RCC 7860 (cell line): ENCODE measurements around the gene PAOX.

Experiments
- DNase-seq: peaks from one replicate; pipeline ENCODE4 v3.0.0-alpha.2; 2015; ENCODE audit warnings: low spot score
- FAIRE-seq: peaks from 2 replicates; lab custom pipeline; 2012; peaks lifted over from hg19 to GRCh38; lab: Jason Lieb, UNC

PAOX gene

DNA sequence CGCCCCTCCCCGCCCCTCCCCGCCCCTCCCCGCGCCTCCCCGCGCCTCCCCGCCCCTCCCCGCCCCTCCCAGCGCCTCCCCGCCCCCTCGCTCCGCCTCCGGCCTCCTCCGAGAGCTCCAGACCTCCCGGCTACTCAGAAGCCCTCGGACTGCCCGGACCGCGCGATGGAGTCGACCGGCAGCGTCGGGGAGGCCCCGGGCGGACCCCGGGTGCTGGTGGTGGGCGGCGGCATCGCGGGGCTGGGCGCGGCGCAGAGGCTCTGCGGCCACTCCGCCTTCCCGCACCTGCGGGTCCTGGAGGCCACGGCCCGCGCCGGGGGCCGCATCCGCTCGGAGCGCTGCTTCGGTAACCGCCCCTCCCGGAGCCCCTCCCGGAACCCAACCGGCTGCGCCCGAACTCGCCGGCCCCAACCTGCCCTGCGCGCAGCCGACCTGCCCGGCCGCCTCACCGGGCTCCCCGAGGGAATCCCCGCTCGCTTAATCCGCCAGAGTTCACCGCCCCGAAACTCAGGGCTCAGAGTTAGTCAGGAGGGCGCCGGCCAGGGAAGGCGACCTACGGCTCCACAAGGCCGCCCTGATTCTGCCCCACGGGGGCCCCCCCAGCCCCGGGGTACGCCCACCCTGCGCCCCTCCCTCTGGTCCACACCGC lies at the start of gene PAOX:
Gene PAOX, plus strand, starts transcription at position 111 of the 649 bp plus-strand sequence. Its CDS starts 55 bp downstream, at position 166.
- DNase-seq = peak; percentile 42
- FAIRE-seq = no peak

DNA sequence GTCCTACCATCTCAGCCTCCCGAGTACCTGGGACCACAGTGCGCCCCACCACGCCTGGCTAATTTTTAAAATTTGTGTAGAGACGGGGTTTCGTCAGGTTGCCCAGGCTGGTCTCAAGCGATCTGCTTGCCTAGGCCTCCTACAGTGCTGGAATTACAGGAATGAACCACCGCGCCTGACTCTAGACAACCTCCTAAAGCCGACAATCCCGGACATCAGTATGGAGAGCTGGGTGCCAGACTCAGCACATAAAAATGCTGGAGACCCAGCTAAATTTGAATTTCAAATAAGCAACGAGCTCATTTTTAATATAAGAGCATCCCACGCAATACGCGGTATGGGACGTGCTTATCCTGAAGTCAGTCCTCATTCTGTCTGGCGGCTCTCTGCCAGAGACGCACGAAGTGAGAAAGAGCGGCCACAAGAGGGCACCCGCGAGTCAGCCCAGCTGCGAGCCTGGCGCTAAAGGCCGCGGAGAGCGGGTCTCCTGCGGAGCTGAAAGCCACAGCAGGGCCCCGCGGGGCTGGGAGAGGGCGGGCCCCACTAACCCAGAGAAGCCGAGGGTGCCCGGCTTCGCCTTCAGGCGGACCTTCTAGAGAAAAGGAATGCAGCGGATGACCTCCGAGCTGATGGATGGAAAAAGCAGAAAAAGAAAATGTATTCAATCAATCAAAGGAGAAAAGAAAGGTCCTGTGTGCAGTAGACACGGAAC lies 49.4 kb upstream of the PAOX start:
- FAIRE-seq (no peak), DNase-seq (peak; percentile 60)

DNA sequence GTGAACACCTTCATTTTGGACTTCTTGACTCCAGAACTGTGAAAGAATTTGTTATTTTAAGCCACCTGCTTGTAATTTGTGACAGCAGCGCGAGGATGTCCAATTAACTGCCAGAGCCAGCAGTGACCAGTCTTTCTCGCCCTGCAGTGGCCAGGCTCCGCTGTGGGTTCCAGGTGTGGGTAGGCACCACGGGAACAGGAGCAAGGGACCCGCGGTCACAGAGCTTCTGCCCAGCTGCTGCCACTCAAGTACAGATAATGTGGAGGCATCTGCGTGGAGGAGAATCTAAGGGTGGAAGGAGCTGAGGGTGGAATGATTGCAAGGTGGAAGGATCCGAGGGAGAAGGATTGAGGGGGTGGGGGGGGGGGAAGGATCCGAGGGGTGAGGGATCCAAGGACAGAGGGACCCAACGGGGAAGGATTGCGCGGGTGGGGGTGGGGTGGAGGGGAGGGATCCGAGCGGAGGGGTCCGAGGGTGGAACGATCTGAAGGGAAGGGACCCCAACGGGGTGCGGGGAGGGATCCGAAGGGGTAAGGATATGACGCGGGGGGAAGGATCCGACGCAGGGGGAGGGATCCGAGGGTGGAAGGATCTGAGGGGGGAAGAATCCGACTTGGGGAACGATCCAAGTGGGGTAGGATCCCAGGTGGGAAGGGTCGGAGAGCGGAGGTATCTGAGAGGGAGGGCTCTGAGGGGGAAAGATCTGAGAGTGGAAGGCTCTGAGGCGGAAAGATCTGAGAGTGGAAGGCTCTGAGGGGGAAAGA lies 45.9 kb upstream of the PAOX start:
- DNase-seq (no peak), FAIRE-seq (no peak)

GRCh38 chr10:133334503-133335245 lies 44.4 kb upstream of the PAOX start:
- DNase-seq (no peak), FAIRE-seq (no peak)

- DNase-seq = no peak
- FAIRE-seq = no peak
These were observed 43.6 kb upstream of the PAOX start for GRCh38 chr10:133335246-133336117.

DNA sequence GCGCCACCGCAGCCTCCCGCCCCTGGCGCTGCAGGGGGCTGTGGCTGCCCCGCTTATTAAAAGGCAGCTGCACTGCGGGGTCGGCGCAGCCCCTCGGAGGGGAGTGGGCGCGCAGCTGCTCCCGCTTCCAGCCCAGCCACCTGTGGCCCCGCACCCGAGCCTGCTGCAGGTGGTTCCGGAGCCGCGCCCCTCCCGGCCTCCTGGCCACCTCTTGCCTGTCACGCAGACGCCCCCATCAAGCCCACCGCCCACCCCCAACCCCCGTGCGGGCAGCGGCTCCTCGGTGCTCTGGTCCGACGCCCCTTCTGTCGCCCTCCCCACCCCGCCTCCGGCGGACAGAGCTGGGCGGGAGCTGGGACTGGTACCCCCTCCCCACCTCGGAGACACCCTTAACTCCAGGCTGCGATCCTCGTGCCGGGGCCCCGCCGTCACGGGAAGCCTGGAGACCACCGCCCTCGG lies 42.9 kb upstream of the PAOX start:
- FAIRE-seq = no peak
- no peak for DNase-seq

GRCh38 chr10:133336577-133337369 lies 42.3 kb upstream of the PAOX start, which contains the start of gene CALY:
Gene CALY, minus strand, starts transcription at chr10:133336896. Its CDS starts 7,907 bp downstream, at chr10:133328989.
- DNase-seq = no peak
- no peak for FAIRE-seq

DNA sequence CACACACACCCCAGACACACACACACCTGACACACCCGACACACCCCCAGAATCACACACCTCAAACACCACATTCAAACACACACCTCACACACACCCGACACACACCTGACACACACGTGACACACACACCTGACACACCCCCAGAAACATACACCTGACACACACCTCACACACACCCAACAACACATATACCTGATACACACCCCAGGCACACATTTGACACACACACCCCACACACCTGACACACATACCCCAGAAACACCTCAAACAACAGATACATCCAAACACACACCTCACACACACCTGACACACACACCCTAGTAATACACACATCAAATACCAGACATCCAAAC lies 41.7 kb upstream of the PAOX start:
- FAIRE-seq (no peak), DNase-seq (no peak)

GRCh38 chr10:133338080-133339071 lies 40.7 kb upstream of the PAOX start:
- no peak for FAIRE-seq

GRCh38 chr10:133339708-133340380 lies 39.2 kb upstream of the PAOX start:
- FAIRE-seq (no peak), DNase-seq (no peak)

More at GRCh38 chr10:133338080-133339071, 40.7 kb upstream of the PAOX start:
- no peak for DNase-seq

DNA sequence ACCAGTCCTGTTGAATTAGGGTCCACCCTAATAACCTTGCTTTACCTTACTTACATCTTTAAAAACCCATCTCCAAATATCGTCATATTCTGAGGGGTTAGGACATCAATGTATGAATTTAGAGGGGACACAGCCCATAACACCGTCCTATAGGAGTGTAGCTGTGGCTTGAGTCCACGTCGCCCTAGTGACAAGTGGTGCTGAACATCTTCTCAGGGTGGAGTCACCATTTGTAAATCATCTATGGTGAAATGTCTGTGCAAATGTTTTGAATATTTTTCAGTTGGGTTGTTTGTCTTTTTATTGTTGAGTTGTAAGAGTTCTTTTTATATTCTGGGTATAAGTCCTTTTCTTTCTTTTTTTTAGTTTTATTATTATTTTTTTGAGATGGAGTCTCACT lies 37.1 kb upstream of the PAOX start:
- FAIRE-seq = no peak
- DNase-seq = no peak

- DNase-seq (no peak), FAIRE-seq (no peak)
These were observed 36.1 kb upstream of the PAOX start for GRCh38 chr10:133342942-133343341.

GRCh38 chr10:133343558-133343957 lies 35.5 kb upstream of the PAOX start:
- FAIRE-seq (no peak), DNase-seq (no peak)

- DNase-seq = no peak
- FAIRE-seq = no peak
These were observed 34.8 kb upstream of the PAOX start for GRCh38 chr10:133344236-133344635.

- DNase-seq = no peak
- FAIRE-seq = no peak
These were observed 32.6 kb upstream of the PAOX start for GRCh38 chr10:133346413-133346812.

DNA sequence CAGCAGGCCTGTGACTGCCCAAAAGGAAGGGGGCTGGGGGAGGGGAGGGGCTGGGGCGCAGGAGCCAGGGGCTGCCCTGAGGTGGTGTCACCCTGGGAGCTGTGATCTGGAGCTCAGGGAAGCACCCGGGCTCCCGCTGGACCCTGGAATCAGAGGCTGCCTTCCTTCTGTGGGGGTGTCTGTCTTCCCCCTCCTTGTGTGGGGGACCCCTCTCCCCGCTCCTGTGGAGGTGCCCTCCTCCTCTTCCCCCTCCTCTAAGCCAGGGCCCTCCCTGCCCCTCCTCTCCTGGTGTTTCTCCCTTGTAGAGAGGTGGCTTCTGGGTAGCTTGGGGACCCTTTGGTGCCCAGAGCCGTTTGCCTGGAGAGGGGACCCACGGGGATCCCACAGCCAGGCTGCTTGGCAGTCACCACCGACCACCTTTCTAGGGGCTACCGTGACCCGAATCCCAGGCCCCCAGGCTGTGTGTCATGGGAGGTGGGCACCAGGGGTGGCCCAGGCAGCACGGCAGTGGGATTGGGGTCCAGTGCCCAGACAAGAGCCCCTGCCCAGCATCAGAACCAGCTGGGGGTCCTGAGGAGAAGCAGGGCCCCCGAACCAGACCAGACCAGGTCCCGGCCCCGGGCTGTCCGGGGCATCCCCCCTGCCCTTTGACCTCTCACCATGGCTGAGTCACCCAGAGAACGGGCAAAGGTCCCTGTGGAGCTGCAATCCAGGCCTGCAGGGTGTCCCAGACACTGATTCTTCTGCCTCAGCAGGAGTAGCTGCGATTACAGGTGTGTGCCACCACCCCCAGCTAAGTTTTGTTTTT lies 31.1 kb upstream of the PAOX start:
- FAIRE-seq (no peak), DNase-seq (no peak)

DNA sequence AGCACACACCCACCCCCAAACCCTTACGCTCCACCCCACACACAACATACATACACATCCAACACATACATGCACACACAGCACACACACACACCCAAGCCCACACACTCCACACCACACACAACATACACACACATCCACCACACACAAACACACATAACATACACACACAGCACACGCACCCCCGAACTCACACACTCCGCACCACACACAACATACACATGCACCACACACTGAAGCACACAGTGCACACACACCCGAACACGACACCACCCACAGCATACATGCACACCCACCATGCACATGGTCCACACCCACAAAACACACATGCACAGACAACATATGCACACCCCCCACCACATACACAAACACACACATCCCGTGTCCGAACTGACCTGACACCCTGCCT lies 29.9 kb upstream of the PAOX start:
- FAIRE-seq (no peak), DNase-seq (no peak)
